G401.6 (cell line): ENCODE data around the gene SH3PXD2A.
A peak's percentile ranks its signal among the peaks of the same experiment; 100 is the strongest.
"Not testable (repeated sequence)": the region's sequence is repeated elsewhere in the genome, so short reads cannot be mapped to it uniquely, and the experiment has no call there.

Source experiments
- FAIRE-seq: peaks from 2 replicates; lab custom pipeline; 2012; peaks lifted over from hg19 to GRCh38; lab: Jason Lieb, UNC

Gene SH3PXD2A

GRCh38 chr10:103745341-103746247 is 109.8 kb downstream of the SH3PXD2A start:
- FAIRE-seq = no peak

GRCh38 chr10:103742824-103743223 is 112.6 kb downstream of the SH3PXD2A start:
- no peak for FAIRE-seq

DNA sequence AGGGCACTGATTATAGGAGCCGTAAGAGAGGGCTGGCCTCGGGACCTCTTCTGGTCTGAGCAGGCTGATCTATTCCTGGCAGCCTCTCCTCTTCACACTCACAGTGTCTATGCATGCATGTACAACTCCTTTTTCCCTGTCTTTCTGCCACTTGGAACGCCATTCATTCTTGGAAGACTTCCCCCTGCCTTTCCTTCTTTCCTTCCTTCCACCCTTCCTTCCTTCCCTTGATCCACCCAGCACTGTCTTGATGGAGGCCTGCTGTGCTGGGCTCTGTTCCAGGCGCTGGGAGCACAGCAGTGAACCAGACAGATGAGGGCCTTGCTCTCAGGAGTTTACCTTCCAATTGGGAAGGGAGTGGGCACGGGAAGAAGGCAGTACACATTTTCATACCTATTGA is 114.8 kb downstream of the SH3PXD2A start:
- no peak for FAIRE-seq

- no peak for FAIRE-seq
These were observed 116.2 kb downstream of the SH3PXD2A start for GRCh38 chr10:103739039-103739764.

GRCh38 chr10:103737735-103738367 is 117.5 kb downstream of the SH3PXD2A start:
- FAIRE-seq = no peak

- FAIRE-seq = peak; percentile 31
These were observed 118.6 kb downstream of the SH3PXD2A start for GRCh38 chr10:103736763-103737162.

DNA sequence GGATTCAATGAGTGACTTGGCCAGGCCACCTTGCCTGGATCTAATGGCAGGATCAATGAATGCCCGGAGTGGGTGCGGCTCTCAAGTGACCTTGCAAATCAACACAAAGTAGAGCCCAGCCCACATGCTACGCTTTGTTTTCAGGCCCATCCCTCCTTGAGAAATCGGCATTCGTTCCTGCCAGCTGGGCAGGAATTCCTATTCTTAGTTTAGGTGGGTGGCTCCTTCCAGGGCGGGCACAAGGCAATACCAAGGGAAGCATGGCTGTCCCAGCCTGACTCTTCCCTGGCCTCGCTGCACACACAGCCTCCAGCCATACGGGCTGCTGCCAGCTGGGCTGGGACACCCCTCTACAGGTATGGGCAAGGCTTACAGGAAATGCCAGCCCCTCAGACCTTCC is 119.3 kb downstream of the SH3PXD2A start:
- no peak for FAIRE-seq

DNA sequence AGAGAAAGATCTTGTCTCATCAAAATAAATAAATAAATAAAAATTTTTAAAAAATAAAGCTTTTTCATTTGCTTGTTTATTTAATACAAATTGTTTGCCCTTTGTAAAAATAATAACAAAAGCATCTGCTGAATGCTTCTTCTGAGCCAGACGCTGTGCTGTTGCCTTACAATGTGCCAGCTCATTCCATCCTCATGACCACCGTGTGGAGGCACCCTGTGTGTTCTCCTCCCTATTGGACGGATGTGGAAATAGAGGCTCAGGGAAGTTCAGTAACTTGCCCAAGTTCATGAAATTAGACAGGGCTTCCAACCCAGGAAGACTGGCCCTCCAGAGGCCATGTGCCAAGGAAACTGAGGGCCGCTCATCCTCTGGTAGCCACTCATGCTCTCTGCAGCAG is 120.6 kb downstream of the SH3PXD2A start:
- no peak for FAIRE-seq

DNA sequence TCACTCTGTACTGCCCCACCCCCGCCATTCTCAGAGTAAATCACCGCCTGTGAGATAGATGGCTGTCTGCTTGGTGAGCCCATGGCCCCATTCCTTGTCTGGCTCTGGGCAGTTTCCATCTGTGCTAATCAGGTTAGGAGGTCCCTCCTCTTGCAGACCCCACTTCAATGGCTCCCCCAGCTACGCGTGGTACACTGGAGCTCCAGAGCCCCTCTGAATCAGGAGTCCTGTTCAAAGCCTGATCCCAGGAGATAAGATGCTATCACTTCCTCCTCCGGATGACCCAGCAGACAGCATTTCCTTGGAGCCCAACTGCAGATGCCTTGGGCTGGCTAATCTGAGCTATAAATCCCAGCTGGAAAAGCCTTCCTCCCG is 122.3 kb downstream of the SH3PXD2A start:
- FAIRE-seq = no peak

DNA sequence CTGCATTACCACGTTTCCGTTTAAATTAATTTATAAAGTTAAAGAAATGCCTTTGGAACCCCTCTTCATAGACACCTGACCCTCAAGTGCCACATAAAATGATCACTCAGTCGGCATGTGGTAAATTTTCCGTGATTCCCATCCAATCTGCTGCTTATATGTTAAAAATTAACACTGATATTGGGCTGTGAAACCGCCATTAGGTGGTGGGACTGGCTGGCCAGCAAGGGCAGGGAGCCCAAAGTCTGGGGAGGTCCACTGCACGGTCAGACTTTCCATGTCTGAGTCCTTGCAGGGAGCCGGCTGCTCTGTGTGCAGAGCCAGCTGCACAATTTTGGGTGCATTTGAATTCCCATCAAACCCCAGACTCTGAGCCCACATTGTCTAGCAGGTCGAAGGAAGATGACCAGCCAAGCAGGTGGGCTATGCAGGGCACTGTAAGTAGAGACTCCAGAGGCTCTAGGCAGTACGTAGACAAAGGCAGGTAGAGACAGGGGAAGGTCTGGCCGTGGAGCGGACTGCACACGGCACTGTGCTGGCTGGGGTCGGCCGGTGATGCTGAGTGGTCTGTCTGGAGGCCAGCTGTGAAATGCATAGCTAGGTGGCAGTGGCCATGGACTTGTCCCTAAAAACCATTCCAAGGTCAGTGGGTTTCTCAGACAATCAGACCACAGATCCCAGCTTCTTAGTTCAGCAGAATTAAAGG is 122.9 kb downstream of the SH3PXD2A start:
- no peak for FAIRE-seq

GRCh38 chr10:103731609-103732270 is 123.6 kb downstream of the SH3PXD2A start:
- no peak for FAIRE-seq

DNA sequence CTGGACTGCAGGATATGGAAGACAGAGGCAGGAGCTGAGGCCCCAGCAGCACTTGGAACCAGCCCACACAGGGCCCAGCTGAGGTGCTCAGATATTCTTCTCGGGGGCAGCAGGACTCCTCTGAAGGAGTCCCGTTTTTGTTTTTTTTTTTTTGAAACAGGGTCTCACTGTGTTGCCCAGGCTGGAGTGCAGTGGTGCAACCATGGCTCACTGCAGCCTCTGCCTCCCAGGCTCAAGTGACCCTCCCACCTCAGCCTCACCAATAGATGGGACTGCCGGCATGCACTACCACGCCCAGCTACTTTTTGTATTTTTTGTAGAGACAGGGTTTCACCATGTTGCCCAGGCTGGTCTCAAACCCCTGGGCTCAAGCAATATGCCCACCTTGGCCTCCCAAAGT is 124.3 kb downstream of the SH3PXD2A start:
- FAIRE-seq = not testable (repeated sequence)

DNA sequence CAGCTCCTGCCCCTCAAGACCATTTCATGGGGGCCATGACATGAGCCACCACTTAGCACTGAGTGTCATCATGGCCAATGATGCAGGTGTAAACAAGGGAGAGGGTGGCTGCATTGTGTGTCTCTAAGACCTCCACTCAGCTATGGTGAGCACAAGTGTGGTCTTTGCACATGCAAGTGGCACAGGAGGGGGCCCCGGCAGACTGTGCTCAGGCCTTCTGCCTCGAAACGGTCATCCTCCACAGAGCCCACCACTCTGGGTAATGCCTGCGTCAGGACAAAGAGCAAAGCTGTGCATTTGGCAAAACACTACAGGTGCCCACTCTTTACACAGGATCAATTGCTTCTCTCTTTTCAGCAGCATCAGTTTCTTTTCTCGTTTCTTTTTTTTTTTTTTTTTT is 125.5 kb downstream of the SH3PXD2A start:
- FAIRE-seq = no peak

- no peak for FAIRE-seq
These were observed 127.2 kb downstream of the SH3PXD2A start for GRCh38 chr10:103727991-103728689.

DNA sequence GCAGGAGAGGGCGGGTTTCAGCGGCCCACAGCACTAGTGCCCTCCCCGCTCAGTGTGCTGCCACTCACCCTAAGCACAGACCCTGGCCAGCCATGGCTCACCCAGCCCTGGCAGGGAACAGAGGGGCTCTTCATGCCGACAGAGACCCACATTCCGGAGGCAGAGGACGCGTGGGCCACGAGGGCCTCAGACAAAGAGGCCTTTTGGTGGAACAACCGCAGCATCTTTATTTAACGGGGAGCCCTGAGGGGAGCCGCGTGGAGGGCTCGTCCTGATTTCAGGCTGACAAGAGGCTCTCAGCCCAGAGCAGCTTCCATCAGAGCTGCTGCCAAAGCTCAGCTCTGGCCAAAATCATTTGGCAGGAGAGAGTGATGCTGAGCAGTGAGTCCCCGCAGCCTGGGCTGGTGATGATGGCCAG is 127.8 kb downstream of the SH3PXD2A start:
- no peak for FAIRE-seq

GRCh38 chr10:103726637-103727036 is 128.7 kb downstream of the SH3PXD2A start:
- no peak for FAIRE-seq

- FAIRE-seq = no peak
These were observed 130.1 kb downstream of the SH3PXD2A start for GRCh38 chr10:103725242-103725641.

GRCh38 chr10:103724771-103725170 is 130.6 kb downstream of the SH3PXD2A start:
- FAIRE-seq = no peak

DNA sequence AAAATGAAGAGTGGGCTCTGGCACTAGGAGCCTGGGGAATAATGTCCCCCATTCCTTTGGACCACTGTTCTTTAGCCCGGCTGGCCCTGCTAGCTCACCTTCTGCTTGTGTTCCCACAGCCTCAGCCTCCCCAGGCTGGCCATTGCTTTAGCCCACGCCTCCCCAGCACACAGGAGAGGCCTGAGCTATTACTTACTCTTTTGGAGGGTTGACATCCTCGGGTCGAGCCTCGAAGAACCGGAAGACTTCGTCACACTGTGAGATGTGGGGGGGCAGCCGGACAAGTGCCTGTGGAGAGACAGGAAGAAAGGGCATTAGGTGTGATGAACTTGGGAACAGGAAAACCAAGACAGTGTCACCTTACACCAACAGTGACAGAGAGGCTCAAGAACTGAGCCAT is 131.3 kb downstream of the SH3PXD2A start:
- FAIRE-seq = no peak

- FAIRE-seq = no peak
These were observed 131.8 kb downstream of the SH3PXD2A start for GRCh38 chr10:103723557-103723956.

- FAIRE-seq = no peak
These were observed 132.7 kb downstream of the SH3PXD2A start for GRCh38 chr10:103722632-103723031.
